Caco-2 (cell line): Measurements from ENCODE around the gene CMTR1. TPM values are rescaled to one million over a fixed set of nuclear protein-coding genes. Genes with fewer than 3 reads are reported as not detected.
"Not testable (repeated sequence)": the region's sequence is repeated elsewhere in the genome, so short reads cannot be mapped to it uniquely, and the experiment has no call there.

Source experiments
- BruUV-seq: library from RNA; stranded (reverse); fragments of 400-500 nt; replicated peaks from 2 replicates; lab custom pipeline; 2021; lab: Mats Ljungman, UMichigan
- CTCF ChIA-PET: fragments of 300-600 bp; sonication (Branson Sonifier 250); formaldehyde crosslinking; loops from one replicate; lab custom pipeline; 2022; ENCODE audit warnings: antibody characterized with exemption; lab: Charles Lee
- POLR2A ChIA-PET: fragments of 300-600 bp; sonication (Branson Sonifier 250); formaldehyde crosslinking; loops from one replicate; lab custom pipeline; 2022; ENCODE audit warnings: antibody characterized with exemption; lab: Charles Lee
- DNase-seq, 2 experiments: peaks; one replicate each; pipeline versions ENCODE4 v3.0.0 to v3.0.0-alpha.2; 2020 to 2022
- H3K27me3 ChIP-seq: replicated peaks from 2 replicates; pipeline ENCODE4 v1.6.0; 2011; ENCODE audit warnings: low read length; ENCODE audit not compliant: control insufficient read depth, insufficient read depth
- H3K36me3 ChIP-seq: 2 replicates; pipeline ENCODE4 v1.5.1; 2011; ENCODE audit warnings: low read length; ENCODE audit not compliant: control insufficient read depth, insufficient read depth
- H3K4me1 ChIP-seq: fragments of 250-450 bp; sonication (Bioruptor Pico); 2 replicates; pipeline ENCODE4 v1.5.1; 2020; ENCODE audit warnings: mild to moderate bottlenecking
- H3K4me3 ChIP-seq: 2 replicates; pipeline ENCODE4 v1.5.1; 2011; ENCODE audit warnings: low read depth, mild to moderate bottlenecking, control low read depth, low read length
- H3K9me3 ChIP-seq: fragments of 250-450 bp; sonication (Bioruptor Pico); 2 replicates; pipeline ENCODE4 v1.5.1; 2020; ENCODE audit warnings: mild to moderate bottlenecking, moderate library complexity
- H3K27ac Mint-ChIP-seq: one replicate; pipeline ENCODE4 v1.8.0; 2022; ENCODE audit warnings: mixed read lengths; ENCODE audit not compliant: unreplicated experiment
- H3K27me3 Mint-ChIP-seq: one replicate; pipeline ENCODE4 v1.8.0; 2022; ENCODE audit warnings: mixed read lengths; ENCODE audit not compliant: insufficient read depth, unreplicated experiment
- H3K36me3 Mint-ChIP-seq: one replicate; pipeline ENCODE4 v1.8.0; 2022; ENCODE audit warnings: mild to moderate bottlenecking, mixed read lengths; ENCODE audit not compliant: insufficient read depth, unreplicated experiment
- H3K4me1 Mint-ChIP-seq: one replicate; pipeline ENCODE4 v1.8.0; 2022; ENCODE audit warnings: low read depth, mixed read lengths; ENCODE audit not compliant: unreplicated experiment
- H3K4me3 Mint-ChIP-seq: one replicate; pipeline ENCODE4 v1.8.0; 2022; ENCODE audit warnings: mild to moderate bottlenecking, moderate library complexity, mixed read lengths; ENCODE audit not compliant: unreplicated experiment
- H3K9me3 Mint-ChIP-seq: one replicate; pipeline ENCODE4 v1.8.0; 2022; ENCODE audit warnings: mixed read lengths; ENCODE audit not compliant: unreplicated experiment
- intact Hi-C: fragments of 100-400 bp; cut with micrococcal nuclease; formaldehyde crosslinking; loops from one replicate; pipeline ENCODE4 v1.10.0; 2022; ENCODE audit not compliant: unreplicated experiment
- total RNA-seq: library from RNA; stranded (reverse); gene quantifications from 2 replicates; pipeline ENCODE4 v1.2.3, GENCODE V29; 2022
- TF ChIP-seq, protein P1 (sequence below), 2 experiments: fragments of 200-600 bp in 1 of 2; IDR thresholded peaks; 1 replicate in 1 of 2; 2 replicates in 1 of 2; pipeline versions ENCODE4 v1.5.1 to v1.8.0; 2011 to 2022; ENCODE audit warnings: antibody characterized with exemption in 1 of 2, control low read depth in 1 of 2, inconsistent platforms in 1 of 2, low read depth in 1 of 2, low read length in 1 of 2, mild to moderate bottlenecking in 1 of 2, moderate library complexity in 1 of 2; ENCODE audit not compliant: insufficient read depth in 1 of 2, severe bottlenecking in 1 of 2, unreplicated experiment in 1 of 2

Gene CMTR1
- total RNA-seq, 1 experiment from 2014 or later = 40.8 TPM

DNA sequence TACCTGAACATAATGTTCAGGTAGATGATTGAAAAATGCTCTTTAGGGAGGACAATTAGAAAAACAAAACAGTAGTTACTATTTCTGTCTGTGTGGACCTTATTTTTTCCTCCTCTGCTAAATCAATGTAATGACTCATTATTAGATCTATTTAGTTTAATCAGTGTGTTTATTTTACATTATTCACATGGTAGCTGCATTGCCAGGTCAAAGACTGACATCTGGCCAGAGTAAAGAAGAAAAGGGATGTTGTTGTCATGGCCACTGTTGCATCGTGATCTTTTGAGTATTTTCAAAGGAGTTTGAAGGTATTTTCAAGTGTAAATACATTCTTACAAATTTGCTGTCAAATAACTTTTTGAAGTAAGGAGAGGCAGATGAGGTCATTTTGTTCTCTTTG is 5.9 kb downstream of the CMTR1 start:
- ChIA-PET POLR2A (no interaction called here), CTCF (no interaction called here)
- TF ChIP-seq, protein P1, sequence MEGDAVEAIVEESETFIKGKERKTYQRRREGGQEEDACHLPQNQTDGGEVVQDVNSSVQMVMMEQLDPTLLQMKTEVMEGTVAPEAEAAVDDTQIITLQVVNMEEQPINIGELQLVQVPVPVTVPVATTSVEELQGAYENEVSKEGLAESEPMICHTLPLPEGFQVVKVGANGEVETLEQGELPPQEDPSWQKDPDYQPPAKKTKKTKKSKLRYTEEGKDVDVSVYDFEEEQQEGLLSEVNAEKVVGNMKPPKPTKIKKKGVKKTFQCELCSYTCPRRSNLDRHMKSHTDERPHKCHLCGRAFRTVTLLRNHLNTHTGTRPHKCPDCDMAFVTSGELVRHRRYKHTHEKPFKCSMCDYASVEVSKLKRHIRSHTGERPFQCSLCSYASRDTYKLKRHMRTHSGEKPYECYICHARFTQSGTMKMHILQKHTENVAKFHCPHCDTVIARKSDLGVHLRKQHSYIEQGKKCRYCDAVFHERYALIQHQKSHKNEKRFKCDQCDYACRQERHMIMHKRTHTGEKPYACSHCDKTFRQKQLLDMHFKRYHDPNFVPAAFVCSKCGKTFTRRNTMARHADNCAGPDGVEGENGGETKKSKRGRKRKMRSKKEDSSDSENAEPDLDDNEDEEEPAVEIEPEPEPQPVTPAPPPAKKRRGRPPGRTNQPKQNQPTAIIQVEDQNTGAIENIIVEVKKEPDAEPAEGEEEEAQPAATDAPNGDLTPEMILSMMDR (IDR thresholded peaks at IDR 0.05; ENCODE audit: insufficient read depth in 1 of 2, low read depth in 1 of 2, low read length in 1 of 2, severe bottlenecking in 1 of 2, unreplicated experiment in 1 of 2) = no peak
- 0 out of 2 replicates have a peak, but pooled peaks cover 5% of the 10 kb centered on the region for H3K4me1 ChIP-seq
- no peak for DNase-seq
- Mint-ChIP-seq H3K4me1 (peaks cover 7% of the 10 kb centered on the region), H3K27me3 (no peaks in the 10 kb centered on the region), H3K4me3 (no peak overlapping the region), H3K36me3 (peaks cover 5% of the 10 kb centered on the region), H3K9me3 (no peaks in the 10 kb centered on the region), H3K27ac (no peak overlapping the region)
- intact Hi-C loops = no loop called here
- H3K27me3 ChIP-seq = no peaks in the 10 kb centered on the region
- BruUV-seq = no TSS peak
- H3K4me3 ChIP-seq = no peak overlapping the region
- H3K36me3 ChIP-seq = peaks cover 5% of the 10 kb centered on the region; the same call in 1 of the 2 replicates
- no peaks in the 10 kb centered on the region for H3K9me3 ChIP-seq

DNA sequence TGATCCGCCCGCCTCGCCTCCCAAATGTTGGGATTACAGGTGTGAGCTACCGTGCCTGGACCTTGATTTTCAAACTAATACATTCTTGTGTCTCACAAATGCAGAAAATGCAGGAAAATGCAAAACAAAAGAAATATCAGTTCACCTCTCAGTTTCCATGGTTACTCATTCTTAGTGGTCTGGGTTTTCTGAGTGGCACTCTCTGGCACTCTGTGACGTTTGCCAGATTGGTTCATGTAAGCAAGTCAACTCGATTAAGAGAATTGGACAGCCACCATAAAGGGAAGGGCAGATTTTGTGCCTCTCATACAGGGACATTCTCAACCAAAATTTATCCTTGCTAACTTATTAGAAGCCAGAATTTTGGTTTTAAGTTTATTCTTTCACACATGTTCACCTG is 8.6 kb downstream of the CMTR1 start:
- Mint-ChIP-seq H3K27ac (no peak overlapping the region), H3K9me3 (no peaks in the 10 kb centered on the region)

DNA sequence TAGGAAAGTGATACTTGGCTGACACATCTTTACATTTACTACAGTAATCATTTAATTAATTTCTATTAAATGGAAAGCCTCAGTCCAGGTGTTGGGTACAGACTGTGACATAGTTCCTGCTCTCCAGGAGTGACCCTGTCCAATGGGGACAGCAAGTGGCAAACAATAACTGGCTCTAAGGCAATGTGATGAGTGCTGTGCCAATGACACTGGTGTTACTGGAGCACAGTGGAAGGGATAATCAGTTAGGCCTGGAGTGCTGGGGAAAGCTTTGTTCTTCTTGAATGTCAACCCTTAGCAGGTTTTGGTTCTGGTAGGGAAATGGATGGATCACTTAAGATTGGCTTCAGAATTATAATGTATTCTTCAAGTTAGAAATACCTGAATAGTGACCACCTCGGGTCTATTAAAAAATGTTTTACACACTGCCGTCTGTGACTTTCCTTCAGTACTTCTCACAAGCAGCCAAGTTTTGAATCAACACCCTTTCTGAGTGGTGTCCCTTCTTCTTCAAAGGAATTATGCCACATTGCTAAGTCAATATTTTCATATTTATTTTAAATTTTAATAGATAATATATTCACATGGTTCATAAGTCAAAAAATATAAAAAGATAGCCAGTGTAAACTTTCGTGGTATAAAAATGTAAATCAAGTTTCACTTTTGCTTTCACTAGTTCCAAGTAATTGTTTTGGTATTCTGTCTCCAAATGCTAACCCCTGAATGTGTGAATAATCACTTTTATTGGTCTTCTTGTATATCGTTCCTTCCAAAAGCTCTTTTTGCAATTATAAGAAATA is 9.6 kb downstream of the CMTR1 start:
- Histone ChIP-seq H3K4me3 (no peak overlapping the region), H3K27me3 (no peaks in the 10 kb centered on the region), H3K36me3 (peaks cover 2% of the 10 kb centered on the region; the same call in 1 of the 2 replicates), H3K9me3 (no peaks in the 10 kb centered on the region), H3K4me1 (0 out of 2 replicates have a peak, but pooled peaks cover 5% of the 10 kb centered on the region)
- no peak for DNase-seq
- Mint-ChIP-seq H3K27ac (no peak overlapping the region), H3K9me3 (no peaks in the 10 kb centered on the region), H3K4me3 (no peak overlapping the region), H3K27me3 (no peaks in the 10 kb centered on the region), H3K4me1 (no peaks in the 10 kb centered on the region), H3K36me3 (peaks cover 23% of the 10 kb centered on the region)
- no TSS peak for BruUV-seq
- ChIA-PET POLR2A (no interaction called here), CTCF (no interaction called here)
- TF ChIP-seq, protein P1 (IDR thresholded peaks at IDR 0.05; ENCODE audit: insufficient read depth in 1 of 2, low read depth in 1 of 2, low read length in 1 of 2, severe bottlenecking in 1 of 2, unreplicated experiment in 1 of 2) = no peak
- intact Hi-C loops = no loop called here

More for the DNA sequence above, 8.6 kb downstream of the CMTR1 start:
- H3K4me1 Mint-ChIP-seq = no peaks in the 10 kb centered on the region
- no peak overlapping the region for H3K4me3 Mint-ChIP-seq
- H3K36me3 Mint-ChIP-seq = peaks cover 17% of the 10 kb centered on the region
- CTCF ChIA-PET = no interaction called here
- no peaks in the 10 kb centered on the region for H3K27me3 Mint-ChIP-seq
- Histone ChIP-seq H3K27me3 (no peaks in the 10 kb centered on the region), H3K36me3 (peaks cover 5% of the 10 kb centered on the region; the same call in 1 of the 2 replicates), H3K9me3 (no peaks in the 10 kb centered on the region), H3K4me3 (no peak overlapping the region), H3K4me1 (0 out of 2 replicates have a peak, but pooled peaks cover 5% of the 10 kb centered on the region)
- TF ChIP-seq, protein P1 (IDR thresholded peaks at IDR 0.05; ENCODE audit: insufficient read depth in 1 of 2, low read depth in 1 of 2, low read length in 1 of 2, severe bottlenecking in 1 of 2, unreplicated experiment in 1 of 2) = no peak
- intact Hi-C loops = no loop called here
- no peak for DNase-seq
- POLR2A ChIA-PET = no interaction called here
- BruUV-seq = no TSS peak

DNA sequence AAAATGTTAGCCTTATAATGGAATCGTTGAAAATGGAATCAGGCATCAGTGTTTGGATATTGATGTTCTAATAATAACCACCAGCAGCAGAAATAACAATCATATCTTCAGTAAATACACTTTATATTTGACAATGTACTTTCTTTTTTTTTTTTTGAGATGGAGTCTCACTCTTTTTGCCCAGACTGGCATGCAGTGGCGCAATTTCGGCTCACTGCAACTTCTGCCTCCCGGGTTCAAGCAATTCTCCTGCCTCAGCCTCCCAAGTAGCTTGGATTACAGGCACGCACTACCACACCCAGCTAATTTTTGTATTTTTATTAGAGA is 10.2 kb downstream of the CMTR1 start:
- intact Hi-C loops, H3K27me3 ChIP-seq, H3K9me3 Mint-ChIP-seq, DNase-seq, H3K4me1 ChIP-seq, H3K4me3 Mint-ChIP-seq, H3K27me3 Mint-ChIP-seq, CTCF ChIA-PET, H3K36me3 ChIP-seq, POLR2A ChIA-PET, H3K27ac Mint-ChIP-seq, H3K9me3 ChIP-seq, H3K4me3 ChIP-seq, H3K4me1 Mint-ChIP-seq, BruUV-seq: not testable (repeated sequence)
- H3K36me3 Mint-ChIP-seq = peaks cover 23% of the 10 kb centered on the region
